Measurements from ENCODE around the gene FAU.

FAU gene

GRCh38 chr11:65071907-65072630, 49.9 kb downstream of the FAU start:
- no peak for DNase-seq

All from amniotic stem cell (primary cell).